ENCODE results near the gene BTK. TPM values are rescaled to one million over a fixed set of nuclear protein-coding genes. Genes with fewer than 3 reads are reported as not detected.
A peak's percentile ranks its signal among the peaks of the same experiment; 100 is the strongest.
"Not testable (repeated sequence)": the region's sequence is repeated elsewhere in the genome, so short reads cannot be mapped to it uniquely, and the experiment has no call there.

The BTK gene
- total RNA-seq, 4 donors from 2014 or later, result 0.75 to 1.5 (median 1.00) TPM; not detected in 1

DNA sequence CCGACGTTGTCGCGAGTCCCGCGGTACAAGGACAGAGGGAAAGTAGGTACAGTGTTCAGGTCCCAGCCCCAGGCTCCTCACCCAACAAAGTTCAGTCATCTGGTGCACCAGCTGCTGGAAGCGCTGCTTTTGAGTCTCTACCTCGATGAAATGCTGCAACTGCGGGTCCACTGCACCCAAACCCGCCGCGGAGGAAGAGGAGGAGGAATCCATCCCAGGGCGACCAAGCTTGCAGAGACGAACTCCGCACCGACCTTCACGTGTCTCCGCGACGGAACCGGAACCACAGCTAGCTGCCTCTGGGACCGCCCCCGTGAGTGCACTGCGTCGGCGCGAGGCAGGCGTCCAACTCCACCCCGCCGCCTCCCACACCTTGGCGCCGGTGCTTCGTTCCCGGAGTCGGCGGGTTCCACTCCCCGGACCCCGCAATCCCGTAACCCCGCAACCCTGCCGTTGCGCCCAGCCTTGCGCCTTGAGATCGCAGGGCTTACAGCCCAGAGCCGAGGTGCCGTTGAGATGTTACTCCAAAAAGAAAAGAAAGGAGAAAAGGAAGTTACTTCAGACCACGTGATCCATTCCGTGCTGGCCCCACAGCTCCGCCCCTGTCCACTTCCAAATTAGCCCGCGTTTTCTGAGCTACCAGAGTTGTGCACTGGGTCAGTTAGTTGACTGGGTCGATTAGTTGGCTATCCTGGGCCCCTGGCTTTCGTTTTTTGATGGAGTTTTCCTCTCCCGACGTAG, 37.4 kb downstream of the BTK start, which contains the start of gene TIMM8A:
Gene TIMM8A, minus strand, starts transcription at position 291 of the 741 bp plus-strand sequence. Its CDS starts 78 bp downstream, at position 213.
- H3K36me3 ChIP-seq, result no peaks in the 10 kb centered on the region
- H3K4me3 ChIP-seq, result peak within 1 kb of the TSS; percentile 71 to 87 (median 72)
- intact Hi-C loops (cut with DNase I; ENCODE audit: low total_unique reads), result loop anchor here (1.0 to 5.0 kb wide), 2 partner anchors 43 to 251 kb away; partner anchors contain the start of genes CENPI and RPL36A
- no peaks in the 10 kb centered on the region for H3K27me3 ChIP-seq
- no peaks in the 10 kb centered on the region for H3K9me3 ChIP-seq
- no peak for TF ChIP-seq CTCF (IDR thresholded peaks at IDR 0.05 in 4 of 5, conservative IDR thresholded peaks at IDR 0.05 in 1 of 5)
- peak; percentile 53 to 65 for TF ChIP-seq POLR2A (IDR thresholded peaks at IDR 0.05)
- H3K27ac ChIP-seq, result peak within 1 kb of the TSS; percentile 85 to 97 (median 91)
- in situ Hi-C loops (cut with MboI; ENCODE audit: low sequenced_read_pairs in 4 of 4), result no loop called here
- DNase-seq (peak; percentile 75), ATAC-seq (peak; percentile 92 to 96)
- peaks cover 0 to 3% of the 10 kb centered on the region in 2 donors for H3K4me1 ChIP-seq

- peak in 1 of 2 donors; percentile 1 for DNase-seq
- intact Hi-C loops (cut with DNase I; ENCODE audit: low total_unique reads), result loop anchor here (5.0 kb wide), 1 partner anchor 251 kb away; the partner anchor contains the start of gene CENPI
- H3K27me3 ChIP-seq, result no peaks in the 10 kb centered on the region
- H3K27ac ChIP-seq, result peak overlapping the region; percentile 85 to 97 (median 91)
- H3K36me3 ChIP-seq, result no peaks in the 10 kb centered on the region
- no peaks in the 10 kb centered on the region for H3K9me3 ChIP-seq
- in situ Hi-C loops (cut with MboI; ENCODE audit: low sequenced_read_pairs in 4 of 4), result no loop called here
- peaks cover 0 to 3% of the 10 kb centered on the region in 2 donors for H3K4me1 ChIP-seq
- peak overlapping the region; percentile 71 to 87 (median 72) for H3K4me3 ChIP-seq
- TF ChIP-seq CTCF (IDR thresholded peaks at IDR 0.05 in 4 of 5, conservative IDR thresholded peaks at IDR 0.05 in 1 of 5) (no peak), POLR2A (IDR thresholded peaks at IDR 0.05) (no peak)
- ATAC-seq, result peak in 1 of 2 donors; percentile 19
Observed at GRCh38 chrX:101347859-101348451, 38.0 kb downstream of the BTK start.

DNA sequence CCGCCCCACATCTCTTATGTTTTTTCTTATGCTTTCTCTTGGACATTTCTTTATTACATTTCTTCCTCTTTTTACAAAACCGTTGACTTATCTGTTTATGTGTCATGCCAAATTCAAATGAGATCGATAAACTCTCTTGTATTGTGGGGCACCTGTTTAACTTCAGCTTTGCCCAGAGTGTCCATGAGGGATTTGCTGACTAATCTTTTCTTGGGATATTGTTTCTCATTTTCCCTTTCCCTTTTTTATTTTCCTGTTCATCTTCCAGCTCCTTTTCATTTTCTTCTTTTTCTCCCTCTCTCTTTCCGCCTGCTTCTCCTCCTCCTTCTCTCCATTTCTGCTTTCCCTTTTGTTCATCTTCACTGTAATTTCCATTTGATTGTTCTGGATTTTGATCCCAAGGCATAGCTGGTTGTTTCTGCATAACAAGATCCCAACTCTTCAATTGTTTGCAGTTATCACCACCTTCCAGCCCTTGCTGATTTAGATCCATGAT, 48.2 kb downstream of the BTK start:
- in situ Hi-C loops (cut with MboI; ENCODE audit: low sequenced_read_pairs in 4 of 4) (no loop called here), intact Hi-C loops (cut with DNase I; ENCODE audit: low total_unique reads) (no loop called here)
- DNase-seq, result no peak
- TF ChIP-seq POLR2A (IDR thresholded peaks at IDR 0.05), result no peak
- TF ChIP-seq CTCF (IDR thresholded peaks at IDR 0.05 in 4 of 5, conservative IDR thresholded peaks at IDR 0.05 in 1 of 5), result no peak
- Histone ChIP-seq H3K27me3 (no peaks in the 10 kb centered on the region), H3K36me3 (no peaks in the 10 kb centered on the region), H3K4me1 (no peaks in the 10 kb centered on the region), H3K27ac (no peak overlapping the region), H3K4me3 (no peak overlapping the region), H3K9me3 (no peaks in the 10 kb centered on the region)
- no peak for ATAC-seq

- ATAC-seq; H3K27ac ChIP-seq; H3K36me3 ChIP-seq; H3K4me3 ChIP-seq; H3K27me3 ChIP-seq; in situ Hi-C loops (cut with MboI; ENCODE audit: low sequenced_read_pairs in 4 of 4); H3K4me1 ChIP-seq; H3K9me3 ChIP-seq; DNase-seq; intact Hi-C loops (cut with DNase I; ENCODE audit: low total_unique reads): not testable (repeated sequence)
Observed at GRCh38 chrX:101334310-101334709, 51.7 kb downstream of the BTK start.

- in situ Hi-C loops (cut with MboI; ENCODE audit: low sequenced_read_pairs in 4 of 4); intact Hi-C loops (cut with DNase I; ENCODE audit: low total_unique reads); H3K4me1 ChIP-seq; H3K36me3 ChIP-seq; H3K27ac ChIP-seq; H3K9me3 ChIP-seq; ATAC-seq; H3K27me3 ChIP-seq; DNase-seq; H3K4me3 ChIP-seq: not testable (repeated sequence)
Observed at GRCh38 chrX:101326600-101326999, 59.4 kb downstream of the BTK start.

Data from gastrocnemius medialis (tissue), 4 donors.